ENCODE results near the gene CEACAM21. TPM values are rescaled to one million over a fixed set of nuclear protein-coding genes. Genes with fewer than 3 reads are reported as not detected.
A peak's percentile ranks its signal among the peaks of the same experiment; 100 is the strongest.

The CEACAM21 gene
- total RNA-seq, 1 donor from 2014 or later, result not detected

DNA sequence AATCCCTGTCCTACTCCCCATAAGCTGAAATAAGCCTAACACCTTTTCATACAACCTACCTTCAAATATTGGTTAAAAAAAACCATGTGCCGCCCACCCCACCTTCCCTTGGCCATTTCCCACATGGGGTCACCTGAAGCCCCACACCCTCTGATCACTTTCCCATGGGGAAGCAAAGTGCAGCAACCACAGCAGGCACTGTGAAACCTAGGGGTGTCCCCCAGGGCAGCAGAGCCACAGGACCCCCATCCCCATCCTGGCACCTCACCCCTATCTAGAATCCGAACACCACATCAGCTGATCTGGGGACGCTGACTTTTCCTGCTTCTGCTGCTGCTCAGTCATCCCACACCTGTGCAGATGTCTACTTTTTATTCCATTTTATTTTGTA is 19.9 kb downstream of the CEACAM21 start:
- no peak overlapping the region for H3K27ac Mint-ChIP-seq
- Histone ChIP-seq H3K27ac (no peak overlapping the region), H3K9me3 (ENCODE audit: low read depth) (no peaks in the 10 kb centered on the region), H2AFZ (replicated peaks) (no peak overlapping the region), H3K4me1 (no peaks in the 10 kb centered on the region), H3K79me2 (ENCODE audit: low read depth) (no peaks in the 10 kb centered on the region), H3K4me2 (no peak overlapping the region), H3K36me3 (no peaks in the 10 kb centered on the region), H4K20me1 (ENCODE audit: low read depth) (no peaks in the 10 kb centered on the region), H3K4me3 (no peak overlapping the region), H3K9ac (no peak overlapping the region), H3F3A (ENCODE audit: low read depth) (no peaks in the 10 kb centered on the region), H3K27me3 (no peaks in the 10 kb centered on the region)
- H3K4me1 Mint-ChIP-seq, result no peaks in the 10 kb centered on the region
- no peak for DNase-seq (ENCODE audit: low spot score)
- no peaks in the 10 kb centered on the region for H3K9me3 Mint-ChIP-seq
- H3K4me3 Mint-ChIP-seq, result no peak overlapping the region
- TF ChIP-seq, protein P1, sequence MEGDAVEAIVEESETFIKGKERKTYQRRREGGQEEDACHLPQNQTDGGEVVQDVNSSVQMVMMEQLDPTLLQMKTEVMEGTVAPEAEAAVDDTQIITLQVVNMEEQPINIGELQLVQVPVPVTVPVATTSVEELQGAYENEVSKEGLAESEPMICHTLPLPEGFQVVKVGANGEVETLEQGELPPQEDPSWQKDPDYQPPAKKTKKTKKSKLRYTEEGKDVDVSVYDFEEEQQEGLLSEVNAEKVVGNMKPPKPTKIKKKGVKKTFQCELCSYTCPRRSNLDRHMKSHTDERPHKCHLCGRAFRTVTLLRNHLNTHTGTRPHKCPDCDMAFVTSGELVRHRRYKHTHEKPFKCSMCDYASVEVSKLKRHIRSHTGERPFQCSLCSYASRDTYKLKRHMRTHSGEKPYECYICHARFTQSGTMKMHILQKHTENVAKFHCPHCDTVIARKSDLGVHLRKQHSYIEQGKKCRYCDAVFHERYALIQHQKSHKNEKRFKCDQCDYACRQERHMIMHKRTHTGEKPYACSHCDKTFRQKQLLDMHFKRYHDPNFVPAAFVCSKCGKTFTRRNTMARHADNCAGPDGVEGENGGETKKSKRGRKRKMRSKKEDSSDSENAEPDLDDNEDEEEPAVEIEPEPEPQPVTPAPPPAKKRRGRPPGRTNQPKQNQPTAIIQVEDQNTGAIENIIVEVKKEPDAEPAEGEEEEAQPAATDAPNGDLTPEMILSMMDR (IDR thresholded peaks at IDR 0.05), result no peak
- TF ChIP-seq EZH2 (IDR thresholded peaks at IDR 0.05), result no peak
- no peak for TF ChIP-seq EZH2phosphoT487 (IDR thresholded peaks at IDR 0.05)
- peaks cover 24% of the 10 kb centered on the region for H3K27me3 Mint-ChIP-seq (ENCODE audit: insufficient read depth, low read depth)
- no peaks in the 10 kb centered on the region for H3K36me3 Mint-ChIP-seq

DNA sequence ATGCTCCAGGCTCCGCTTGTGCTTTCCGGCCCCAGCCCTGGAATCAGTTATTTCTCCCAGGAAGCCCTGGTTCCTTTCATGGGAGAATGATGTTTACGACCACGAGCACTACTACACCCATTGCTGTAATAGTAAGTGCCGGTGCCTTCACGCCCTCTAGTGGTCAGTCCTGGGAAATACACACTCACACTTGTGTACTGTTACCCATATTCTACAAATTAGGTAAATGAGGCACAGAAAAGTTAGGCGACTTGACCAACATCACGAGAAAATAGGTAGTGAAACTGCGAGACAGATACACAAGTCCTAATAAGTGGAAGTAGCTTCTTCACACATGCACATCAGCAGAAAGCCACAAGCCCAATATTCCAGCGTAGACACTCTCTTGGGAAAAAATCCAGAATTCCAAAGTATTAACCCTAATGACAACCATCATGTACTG is 21.7 kb downstream of the CEACAM21 start:
- no peak overlapping the region for H3K9ac ChIP-seq
- H3K9me3 ChIP-seq (ENCODE audit: low read depth), result no peaks in the 10 kb centered on the region
- no peaks in the 10 kb centered on the region for H3K27me3 ChIP-seq
- DNase-seq (ENCODE audit: low spot score), result peak; percentile 60
- no peak overlapping the region for H3K4me3 Mint-ChIP-seq
- no peaks in the 10 kb centered on the region for H3K36me3 Mint-ChIP-seq
- H3K27ac Mint-ChIP-seq, result no peak overlapping the region
- H3K36me3 ChIP-seq, result no peaks in the 10 kb centered on the region
- H3K79me2 ChIP-seq (ENCODE audit: low read depth), result no peaks in the 10 kb centered on the region
- H3K4me1 Mint-ChIP-seq, result no peaks in the 10 kb centered on the region
- H3K27ac ChIP-seq, result no peak overlapping the region
- TF ChIP-seq EZH2phosphoT487 (IDR thresholded peaks at IDR 0.05) (no peak), EZH2 (IDR thresholded peaks at IDR 0.05) (no peak)
- TF ChIP-seq, protein P1 (IDR thresholded peaks at IDR 0.05), result peak; percentile 90
- no peaks in the 10 kb centered on the region for H3K9me3 Mint-ChIP-seq
- H3K4me1 ChIP-seq, result no peaks in the 10 kb centered on the region
- H3K4me3 ChIP-seq, result no peak overlapping the region
- no peak overlapping the region for H2AFZ ChIP-seq (replicated peaks)
- H4K20me1 ChIP-seq (ENCODE audit: low read depth), result no peaks in the 10 kb centered on the region
- H3F3A ChIP-seq (ENCODE audit: low read depth), result no peaks in the 10 kb centered on the region
- H3K27me3 Mint-ChIP-seq (ENCODE audit: insufficient read depth, low read depth), result peaks cover 25% of the 10 kb centered on the region
- no peak overlapping the region for H3K4me2 ChIP-seq

DNA sequence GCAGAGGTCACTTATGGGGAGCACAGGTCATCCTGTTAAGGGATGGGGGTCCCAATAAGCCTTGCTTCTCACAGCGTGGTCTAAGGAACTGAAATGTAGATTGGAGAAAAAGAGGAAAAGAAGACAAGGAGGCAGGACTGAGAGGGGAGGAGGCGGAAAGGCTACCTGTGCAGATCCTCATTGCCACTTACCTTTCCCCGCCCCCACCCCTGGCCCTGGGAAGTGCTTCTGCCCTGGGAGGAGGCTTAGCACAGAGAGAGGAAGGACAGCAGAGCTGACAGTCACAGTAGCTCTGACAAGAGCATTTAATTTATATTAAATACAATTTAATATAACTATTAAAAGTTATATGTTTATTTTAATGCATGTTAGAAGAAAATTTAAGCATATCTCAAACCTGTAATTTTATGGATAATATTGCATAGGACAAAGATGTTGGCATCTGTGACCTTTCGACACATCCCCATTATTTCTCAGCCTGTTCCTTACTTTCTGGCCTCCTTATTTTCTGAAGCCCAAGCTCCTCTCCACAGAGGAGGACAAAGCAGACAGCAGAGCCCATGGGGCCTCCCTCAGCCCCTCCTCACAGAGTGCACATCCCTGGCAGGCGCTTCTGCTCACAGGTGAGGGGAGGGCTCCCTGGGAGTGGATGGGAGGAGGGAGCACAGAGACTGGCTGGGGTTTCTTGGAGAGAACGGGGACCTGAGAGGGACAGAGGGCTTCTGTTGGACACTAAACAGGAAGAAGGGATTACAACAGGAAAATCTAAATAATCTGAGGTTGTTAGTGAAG is 23.4 kb downstream of the CEACAM21 start:
- Mint-ChIP-seq H3K27me3 (ENCODE audit: insufficient read depth, low read depth) (peaks cover 25% of the 10 kb centered on the region), H3K27ac (no peak overlapping the region), H3K4me3 (no peak overlapping the region), H3K36me3 (no peaks in the 10 kb centered on the region), H3K9me3 (no peaks in the 10 kb centered on the region), H3K4me1 (no peaks in the 10 kb centered on the region)
- TF ChIP-seq, protein P1 (IDR thresholded peaks at IDR 0.05), result no peak
- TF ChIP-seq EZH2phosphoT487 (IDR thresholded peaks at IDR 0.05), result no peak
- TF ChIP-seq EZH2 (IDR thresholded peaks at IDR 0.05), result no peak
- H2AFZ ChIP-seq (replicated peaks), result no peak overlapping the region
- H3K4me2 ChIP-seq, result no peak overlapping the region
- H3F3A ChIP-seq (ENCODE audit: low read depth), result no peaks in the 10 kb centered on the region
- no peaks in the 10 kb centered on the region for H3K36me3 ChIP-seq
- H3K4me1 ChIP-seq, result no peaks in the 10 kb centered on the region
- H3K27me3 ChIP-seq, result no peaks in the 10 kb centered on the region
- H3K9me3 ChIP-seq (ENCODE audit: low read depth), result no peaks in the 10 kb centered on the region
- no peaks in the 10 kb centered on the region for H4K20me1 ChIP-seq (ENCODE audit: low read depth)
- H3K9ac ChIP-seq, result no peak overlapping the region
- H3K27ac ChIP-seq, result no peak overlapping the region
- H3K79me2 ChIP-seq (ENCODE audit: low read depth), result no peaks in the 10 kb centered on the region
- H3K4me3 ChIP-seq, result no peak overlapping the region
- DNase-seq (ENCODE audit: low spot score), result no peak

All from neural progenitor cell (in vitro differentiated cells).